Stomach smooth muscle (tissue), 2 donors: ENCODE results near the gene USP16.
A peak's percentile ranks its signal among the peaks of the same experiment; 100 is the strongest.
"Not testable (repeated sequence)": the region's sequence is repeated elsewhere in the genome, so short reads cannot be mapped to it uniquely, and the experiment has no call there.

Experiments used
- H3K27ac ChIP-seq: one replicate; pipeline ENCODE4 v1.7.0; 2013; ENCODE audit warnings: mild to moderate bottlenecking, low read length, inconsistent platforms
- H3K27me3 ChIP-seq, 2 donors: one replicate each; pipeline ENCODE4 v1.7.0; 2013; ENCODE audit warnings: low read length in 2 of 2; ENCODE audit not compliant: insufficient read depth in 2 of 2, control insufficient read depth in 1 of 2
- H3K36me3 ChIP-seq, 2 donors: one replicate each; pipeline ENCODE4 v1.7.0; 2013; ENCODE audit warnings: low read length in 2 of 2; ENCODE audit not compliant: control insufficient read depth in 2 of 2, insufficient read depth in 2 of 2
- H3K4me1 ChIP-seq: one replicate; pipeline ENCODE4 v1.7.0; 2013; ENCODE audit warnings: low read length; ENCODE audit not compliant: control insufficient read depth, insufficient read depth
- H3K4me3 ChIP-seq, 2 donors: one replicate each; pipeline ENCODE4 v1.7.0; 2013; ENCODE audit warnings: low read length in 2 of 2
- H3K9ac ChIP-seq, 2 donors: one replicate each; pipeline ENCODE4 v1.7.0; 2013; ENCODE audit warnings: low read length in 2 of 2, mild to moderate bottlenecking in 1 of 2
- H3K9me3 ChIP-seq, 2 donors: one replicate each; pipeline ENCODE4 v1.7.0; 2013; ENCODE audit warnings: low read length in 2 of 2; ENCODE audit not compliant: control insufficient read depth in 2 of 2
- donor health status: healthy.
- donor health status: Pancreatic carcinoma.

The USP16 gene

DNA sequence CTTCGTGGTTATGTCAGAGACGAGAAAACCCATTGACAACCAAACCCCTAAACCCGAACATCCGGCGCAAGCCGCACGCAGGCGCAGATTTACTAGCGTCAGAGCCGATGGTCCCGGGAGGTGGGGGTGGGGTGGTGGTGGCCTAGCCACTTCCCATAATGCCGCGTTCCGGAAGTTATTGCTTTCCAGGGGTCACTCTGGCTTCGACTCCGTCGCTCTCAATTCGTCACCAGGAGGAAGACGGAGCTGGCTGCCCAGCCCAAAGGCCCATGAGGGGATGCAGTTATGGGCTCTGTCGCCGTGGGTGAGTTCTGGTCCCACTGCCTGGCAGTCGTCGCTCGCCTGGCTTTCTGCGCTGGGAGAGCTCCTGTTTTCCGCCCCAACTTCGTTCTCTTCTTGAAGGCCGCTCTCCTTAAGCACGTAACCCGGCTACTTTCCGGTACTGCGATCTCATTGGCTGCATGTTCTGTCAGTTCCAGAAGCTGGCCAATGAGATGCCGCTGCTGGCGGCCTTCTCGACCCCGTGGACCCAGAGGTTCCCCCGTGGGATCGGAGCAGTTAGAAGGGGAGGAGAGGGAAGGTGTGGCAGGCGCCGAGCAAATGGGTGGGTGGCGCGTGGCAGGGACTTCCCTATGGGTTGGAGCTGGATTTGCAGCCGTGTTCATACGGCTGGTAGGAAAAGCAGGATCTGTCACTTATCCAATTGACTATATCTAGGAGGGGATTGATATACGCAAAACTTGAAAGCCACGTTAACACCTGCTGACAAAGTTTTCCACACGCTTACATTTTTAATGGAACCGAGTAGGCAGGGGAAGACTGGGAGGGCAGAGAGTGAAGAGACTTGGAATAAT, at the start of gene USP16:
Gene USP16 (plus strand): TSS at position 195 of the 854 bp plus-strand sequence. CDS start 3,246 bp downstream, outside the sequence.
- peak within 1 kb of the TSS; percentile 99 to 100 for H3K9ac ChIP-seq
- H3K4me3 ChIP-seq: peak within 1 kb of the TSS; percentile 88 to 99
- peaks cover 9% of the 10 kb centered on the region for H3K4me1 ChIP-seq
- peak within 1 kb of the TSS; percentile 99 for H3K27ac ChIP-seq
- H3K27me3 ChIP-seq: no peaks in the 10 kb centered on the region
- H3K9me3 ChIP-seq: no peaks in the 10 kb centered on the region
- no peaks in the 10 kb centered on the region for H3K36me3 ChIP-seq

DNA sequence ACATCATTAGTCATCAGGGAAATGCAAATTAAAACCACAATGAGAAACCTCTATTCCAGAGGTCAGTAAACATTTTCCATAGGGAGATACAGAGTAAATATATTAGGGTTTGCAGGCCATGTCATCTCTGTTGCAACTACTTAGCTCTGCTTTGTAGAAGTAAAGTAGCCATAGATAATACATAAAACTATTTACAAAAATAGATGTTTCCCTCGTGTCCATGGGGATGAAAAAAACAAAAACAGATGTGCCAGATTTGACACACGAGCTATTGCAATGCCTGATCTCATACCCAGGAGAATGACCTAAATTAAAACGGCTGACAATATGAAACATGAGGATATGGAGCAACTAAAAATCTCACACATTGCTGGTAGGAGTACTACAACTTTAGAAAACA, 49.1 kb upstream of the USP16 start:
- H3K9me3 ChIP-seq: no peaks in the 10 kb centered on the region
- H3K4me3 ChIP-seq: no peak overlapping the region
- no peaks in the 10 kb centered on the region for H3K4me1 ChIP-seq
- H3K36me3 ChIP-seq: peaks cover 12 to 14% of the 10 kb centered on the region in 2 donors
- H3K27ac ChIP-seq: no peak overlapping the region
- H3K27me3 ChIP-seq: no peaks in the 10 kb centered on the region
- H3K9ac ChIP-seq: no peak overlapping the region

DNA sequence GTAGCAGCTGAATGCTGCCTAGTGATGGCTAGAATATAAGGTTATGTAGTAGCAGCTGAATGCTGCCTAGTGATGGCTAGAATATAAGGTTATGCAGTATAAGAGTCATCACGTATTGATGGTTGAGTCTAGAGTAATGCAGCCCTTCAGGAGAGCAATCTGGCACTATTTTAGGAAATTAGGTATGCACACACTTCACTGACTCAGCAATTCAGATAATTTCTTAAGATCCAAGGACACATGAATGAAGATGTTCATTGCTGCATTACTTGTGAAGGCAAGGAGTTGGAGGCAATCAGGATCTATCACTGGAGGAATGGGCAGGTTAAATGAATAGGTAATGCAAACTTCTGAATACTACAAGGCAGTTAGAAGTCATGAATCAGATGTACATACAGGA, 45.4 kb upstream of the USP16 start:
- H3K4me3 ChIP-seq: no peak overlapping the region
- no peaks in the 10 kb centered on the region for H3K9me3 ChIP-seq
- H3K27me3 ChIP-seq: no peaks in the 10 kb centered on the region
- no peaks in the 10 kb centered on the region for H3K4me1 ChIP-seq
- no peak overlapping the region for H3K27ac ChIP-seq
- peaks cover 32 to 35% of the 10 kb centered on the region in 2 donors for H3K36me3 ChIP-seq
- H3K9ac ChIP-seq: no peak overlapping the region

DNA sequence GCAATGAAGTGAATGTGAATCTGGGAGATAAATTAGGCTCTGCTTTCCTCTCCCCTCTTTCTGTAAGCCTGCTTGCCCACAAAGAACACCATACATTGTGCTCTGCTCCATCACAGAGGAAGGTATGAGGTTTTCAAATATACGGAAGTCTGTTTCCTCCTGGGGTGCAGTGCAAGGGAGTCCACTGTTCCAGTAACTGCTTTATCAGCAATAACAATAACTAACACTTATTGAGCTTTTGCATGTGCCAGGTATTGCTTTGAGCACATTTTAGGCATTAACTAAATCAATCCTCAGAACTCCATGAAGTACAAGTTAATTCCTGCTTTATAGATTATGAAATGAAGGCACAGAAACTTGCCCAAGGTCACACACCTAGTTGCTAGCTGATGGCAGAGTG, 41.8 kb upstream of the USP16 start:
- H3K4me3 ChIP-seq: no peak overlapping the region

DNA sequence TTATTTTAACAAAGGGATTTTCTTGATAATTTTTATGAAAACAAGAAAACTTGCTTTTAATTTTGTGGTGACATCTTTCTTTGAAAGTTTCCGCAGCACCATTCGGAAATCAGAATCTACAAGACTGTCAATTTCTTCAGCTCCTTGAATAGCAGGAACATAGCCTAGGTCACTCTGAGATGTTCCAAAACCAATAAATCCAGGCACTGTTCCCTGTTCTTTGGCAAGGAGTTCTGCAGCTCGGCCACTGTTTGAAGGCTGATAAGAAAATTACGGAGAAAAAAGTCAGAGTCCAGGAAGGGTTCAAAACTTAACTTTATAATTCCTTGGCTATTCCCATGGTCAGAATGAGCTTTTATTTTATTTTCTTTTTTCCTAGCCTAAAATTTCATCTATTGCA, 37.8 kb upstream of the USP16 start:
- H3K4me1 ChIP-seq: peaks cover under 1% of the 10 kb centered on the region
- no peak overlapping the region for H3K27ac ChIP-seq
- no peak overlapping the region for H3K4me3 ChIP-seq
- H3K9me3 ChIP-seq: no peaks in the 10 kb centered on the region
- no peak overlapping the region for H3K9ac ChIP-seq
- H3K27me3 ChIP-seq: no peaks in the 10 kb centered on the region
- H3K36me3 ChIP-seq: peaks cover 19 to 24% of the 10 kb centered on the region in 2 donors

More for the DNA sequence above, 41.8 kb upstream of the USP16 start:
- H3K27ac ChIP-seq: no peak overlapping the region
- no peak overlapping the region for H3K9ac ChIP-seq
- peaks cover 31 to 40% of the 10 kb centered on the region in 2 donors for H3K36me3 ChIP-seq
- no peaks in the 10 kb centered on the region for H3K4me1 ChIP-seq
- no peaks in the 10 kb centered on the region for H3K9me3 ChIP-seq
- H3K27me3 ChIP-seq: no peaks in the 10 kb centered on the region

DNA sequence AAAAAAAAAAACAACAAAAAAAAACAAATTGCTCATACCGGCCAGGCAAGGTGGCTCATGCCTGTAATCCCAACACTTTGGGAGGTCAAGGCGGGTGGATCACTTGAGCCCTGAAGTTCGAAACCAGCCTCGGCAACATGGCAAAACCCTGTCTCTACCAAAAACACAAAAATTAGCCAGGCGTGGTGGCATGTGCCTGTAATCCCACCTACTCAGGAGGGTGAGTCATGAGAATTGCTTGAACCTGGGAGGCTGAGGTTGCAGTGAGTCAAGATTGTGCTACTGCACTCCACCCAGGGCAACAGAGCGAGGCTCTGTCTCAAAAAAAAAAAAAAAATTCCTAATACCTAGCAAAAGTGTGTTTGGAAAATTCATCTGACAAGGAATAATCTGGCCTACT, 36.3 kb upstream of the USP16 start:
- Histone ChIP-seq H3K4me1 (peaks cover 10% of the 10 kb centered on the region), H3K36me3 (peaks cover 6 to 13% of the 10 kb centered on the region in 2 donors)
- H3K9me3 ChIP-seq, H3K9ac ChIP-seq, H3K27me3 ChIP-seq, H3K27ac ChIP-seq, H3K4me3 ChIP-seq: not testable (repeated sequence)

DNA sequence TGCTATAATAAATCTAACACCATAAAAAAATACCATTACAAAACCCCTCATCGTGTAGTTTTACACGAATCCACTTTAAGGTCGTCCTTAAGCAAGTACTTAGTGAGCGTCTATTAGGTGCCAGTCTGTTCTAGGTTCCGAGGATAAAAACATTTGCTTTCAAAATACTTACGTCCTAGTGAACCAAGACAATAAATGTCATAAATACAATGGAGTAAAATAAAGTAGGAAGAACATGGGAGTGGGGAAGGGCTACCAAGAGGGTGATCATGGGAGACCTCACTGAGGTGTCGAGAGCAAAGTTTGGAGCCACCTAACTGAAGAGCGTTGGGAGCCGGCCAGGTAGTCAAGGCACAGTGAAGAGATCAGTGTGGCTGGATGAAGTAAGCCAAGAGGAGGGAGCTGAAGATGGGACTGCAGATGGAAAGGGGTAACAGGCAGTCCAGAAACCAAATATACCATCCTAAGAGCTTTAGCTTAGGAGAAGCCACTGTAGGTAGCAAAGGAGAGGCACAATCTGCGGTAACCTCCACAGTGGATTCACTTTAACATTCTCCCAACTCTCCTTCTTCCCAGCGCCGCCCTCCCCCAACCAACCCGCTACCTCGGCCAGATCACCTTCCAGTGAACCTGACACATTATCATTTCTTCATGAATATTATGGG, 32.5 kb upstream of the USP16 start:
- Histone ChIP-seq H3K9me3 (no peaks in the 10 kb centered on the region), H3K9ac (peak overlapping the region; percentile 86 to 95), H3K4me1 (peaks cover 14% of the 10 kb centered on the region), H3K27ac (peak overlapping the region; percentile 82), H3K4me3 (peak overlapping the region; percentile 87 to 99), H3K36me3 (no peaks in the 10 kb centered on the region), H3K27me3 (no peaks in the 10 kb centered on the region)

DNA sequence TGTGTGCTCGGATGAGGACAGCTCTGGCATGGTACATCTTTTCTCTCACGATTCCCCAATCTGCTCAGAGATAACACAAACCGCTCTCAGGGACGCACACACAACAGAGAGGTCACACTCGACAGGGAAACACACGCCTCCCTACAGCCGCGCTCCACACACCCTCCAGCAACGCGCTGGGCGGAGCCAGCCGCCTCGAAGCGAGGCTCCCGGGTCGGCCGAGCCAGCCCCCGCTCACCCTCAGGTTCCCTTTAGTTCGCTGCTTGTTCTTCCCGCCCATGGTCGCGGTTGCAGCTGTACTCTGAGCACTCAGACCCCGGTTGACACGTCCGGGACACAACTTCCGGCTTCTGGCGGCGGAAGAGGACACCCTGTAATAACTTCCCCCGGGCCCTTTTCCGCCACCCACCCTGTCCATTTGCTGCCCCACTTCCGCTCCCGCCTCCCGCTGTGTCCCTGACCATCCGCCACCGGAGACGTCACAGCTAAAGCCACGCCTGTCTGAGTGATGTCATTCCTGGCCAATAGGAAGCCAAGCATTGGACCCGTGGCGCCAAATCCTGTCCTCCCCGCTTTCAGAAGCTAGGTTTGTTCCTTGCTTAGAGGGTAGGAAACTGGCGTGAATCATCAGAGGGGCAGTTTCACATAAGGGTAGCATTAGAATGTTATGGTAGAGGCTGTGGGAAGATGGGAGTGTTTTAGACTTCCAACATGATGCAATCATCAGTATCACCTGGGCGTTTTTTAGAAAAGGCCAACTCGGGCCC, 31.8 kb upstream of the USP16 start, which contains the start of gene LTN1:
Gene LTN1 (minus strand): TSS at position 352 of the 767 bp plus-strand sequence. CDS start 72 bp downstream, at position 280.
- peak within 1 kb of the TSS; percentile 86 to 96 for H3K9ac ChIP-seq
- peak within 1 kb of the TSS; percentile 82 for H3K27ac ChIP-seq
- H3K36me3 ChIP-seq: no peaks in the 10 kb centered on the region
- H3K9me3 ChIP-seq: no peaks in the 10 kb centered on the region
- H3K4me1 ChIP-seq: peaks cover 14% of the 10 kb centered on the region
- H3K27me3 ChIP-seq: no peaks in the 10 kb centered on the region
- peak within 1 kb of the TSS; percentile 87 to 99 for H3K4me3 ChIP-seq

DNA sequence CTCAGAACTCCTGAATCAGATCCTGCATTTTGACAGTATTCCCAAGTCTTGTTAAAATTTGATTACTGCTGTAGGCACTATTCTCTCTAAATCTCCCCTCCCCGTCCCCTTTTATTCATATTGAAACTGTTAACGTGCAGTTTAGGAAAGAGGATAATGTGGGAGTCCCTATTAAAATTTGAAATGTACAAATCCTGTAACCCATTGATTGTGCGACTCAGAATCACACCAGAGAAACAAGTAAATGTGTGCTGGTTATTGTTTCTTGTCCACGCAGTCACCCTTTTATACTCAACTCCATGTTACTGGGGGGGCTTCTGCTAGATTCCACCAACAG, 31.2 kb upstream of the USP16 start:
- peak overlapping the region; percentile 73 to 96 for H3K9ac ChIP-seq
- no peaks in the 10 kb centered on the region for H3K27me3 ChIP-seq
- peak overlapping the region; percentile 82 for H3K27ac ChIP-seq
- H3K36me3 ChIP-seq: no peaks in the 10 kb centered on the region
- no peaks in the 10 kb centered on the region for H3K9me3 ChIP-seq
- peak overlapping the region; percentile 72 to 99 for H3K4me3 ChIP-seq
- H3K4me1 ChIP-seq: peaks cover 14% of the 10 kb centered on the region

DNA sequence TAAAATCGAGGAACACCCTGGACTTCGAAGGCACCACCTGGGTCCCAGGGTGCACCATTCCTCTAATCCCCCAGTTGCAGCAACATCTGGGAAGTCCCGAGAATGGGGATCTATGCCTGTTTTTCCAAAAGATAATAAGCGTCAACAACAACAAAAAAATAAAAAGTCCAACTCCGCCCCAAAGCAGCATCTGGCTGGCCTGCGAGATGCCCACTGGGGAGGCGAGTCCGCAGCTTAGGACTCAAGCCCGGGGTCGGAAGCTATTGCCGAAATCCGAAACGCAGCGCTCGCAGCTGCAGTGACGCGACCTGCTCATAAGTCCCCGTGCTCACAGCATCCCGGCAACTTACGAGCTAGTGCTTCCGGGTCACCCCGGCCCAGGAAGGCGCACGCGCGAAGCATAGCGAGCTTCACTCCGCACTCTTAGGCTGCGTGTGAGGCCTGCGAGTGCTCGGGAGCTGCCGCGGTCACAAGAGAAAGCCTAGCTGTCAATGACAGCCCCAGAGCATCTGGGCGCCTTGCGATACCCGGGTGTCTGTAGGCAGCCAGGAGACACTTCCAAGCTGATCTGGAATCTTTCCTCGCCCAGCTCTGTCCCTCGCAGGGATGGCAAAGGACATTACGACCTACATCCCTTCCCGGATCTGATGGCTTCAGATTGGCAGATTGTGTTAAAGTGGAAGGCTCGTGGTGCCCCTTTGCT, 21.9 kb upstream of the USP16 start:
- Histone ChIP-seq H3K9ac (peak overlapping the region; percentile 99 to 100), H3K27me3 (no peaks in the 10 kb centered on the region), H3K4me1 (peaks cover 7% of the 10 kb centered on the region), H3K36me3 (peaks cover 4 to 6% of the 10 kb centered on the region in 2 donors), H3K4me3 (peak overlapping the region; percentile 90 to 91), H3K27ac (peak overlapping the region; percentile 97), H3K9me3 (no peaks in the 10 kb centered on the region)
